Keratinocyte (primary cell): ENCODE results near the gene SWT1. TPM values are rescaled to one million over a fixed set of nuclear protein-coding genes. Genes with fewer than 3 reads are reported as not detected.

Experiments used
- DNase-seq: peaks from one replicate; pipeline ENCODE4 v3.0.0-alpha.2; 2011; ENCODE audit warnings: low read depth, missing footprints, low spot score
- FAIRE-seq: peaks from 2 replicates; lab custom pipeline; 2011; peaks lifted over from hg19 to GRCh38; lab: Jason Lieb, UNC
- H2AFZ ChIP-seq: 2 replicates; pipeline ENCODE4 v1.6.0; 2012; ENCODE audit warnings: low read length, control low read depth, inconsistent platforms; ENCODE audit not compliant: control insufficient read depth
- H3K27ac ChIP-seq: 2 replicates; pipeline ENCODE4 v1.5.1; 2011; ENCODE audit warnings: low read length; ENCODE audit not compliant: control insufficient read depth, insufficient read depth
- H3K27me3 ChIP-seq: 3 replicates; pipeline ENCODE4 v1.6.0; 2011; ENCODE audit warnings: low read length; ENCODE audit not compliant: control insufficient read depth, insufficient read depth; ENCODE audit errors: extremely low read depth
- H3K36me3 ChIP-seq, 2 experiments: 2 replicates in 1 of 2; 3 replicates in 1 of 2; pipeline ENCODE4 v1.5.1; 2011; ENCODE audit warnings: low read length in 2 of 2, mild to moderate bottlenecking in 1 of 2; ENCODE audit not compliant: control insufficient read depth in 2 of 2, insufficient read depth in 2 of 2; ENCODE audit errors: extremely low read depth in 1 of 2
- H3K4me1 ChIP-seq: 3 replicates; pipeline ENCODE4 v1.5.1; 2011; ENCODE audit warnings: low read length; ENCODE audit not compliant: control insufficient read depth, insufficient read depth; ENCODE audit errors: extremely low read depth
- H3K4me2 ChIP-seq: 3 replicates; pipeline ENCODE4 v1.6.0; 2011; ENCODE audit warnings: low read depth, low read length; ENCODE audit not compliant: control insufficient read depth, insufficient read depth; ENCODE audit errors: extremely low read depth
- H3K4me3 ChIP-seq, 3 experiments: fragments of 200-600 bp in 1 of 3; sonication (generic) in 1 of 3; 2 replicates in 2 of 3; 3 replicates in 1 of 3; pipeline ENCODE4 v1.5.1; 2011 to 2016; ENCODE audit warnings: low read length in 3 of 3, mild to moderate bottlenecking in 3 of 3, control low read depth in 2 of 3, inconsistent platforms in 1 of 3, low read depth in 1 of 3, mixed read lengths in 1 of 3, mixed run types in 1 of 3, moderate library complexity in 1 of 3; ENCODE audit not compliant: control insufficient read depth in 2 of 3, insufficient read depth in 2 of 3; ENCODE audit errors: extremely low read depth in 1 of 3
- H3K79me2 ChIP-seq: 2 replicates; pipeline ENCODE4 v1.6.0; 2012; ENCODE audit warnings: low read length; ENCODE audit not compliant: control insufficient read depth, insufficient read depth
- H3K9ac ChIP-seq: 3 replicates; pipeline ENCODE4 v1.6.0; 2011; ENCODE audit warnings: low read length; ENCODE audit not compliant: control insufficient read depth, insufficient read depth; ENCODE audit errors: extremely low read depth
- H3K9me1 ChIP-seq: 3 replicates; pipeline ENCODE4 v1.6.0; 2011; ENCODE audit warnings: low read length; ENCODE audit not compliant: control insufficient read depth, insufficient read depth; ENCODE audit errors: extremely low read depth
- H3K9me3 ChIP-seq: 2 replicates; pipeline ENCODE4 v1.5.1; 2012; ENCODE audit warnings: low read depth, low read length; ENCODE audit not compliant: control insufficient read depth
- H4K20me1 ChIP-seq: 3 replicates; pipeline ENCODE4 v1.6.0; 2011; ENCODE audit warnings: low read length; ENCODE audit not compliant: control insufficient read depth, insufficient read depth; ENCODE audit errors: extremely low read depth
- EZH2 ChIP-seq: IDR thresholded peaks from one replicate; pipeline ENCODE4 v1.6.1; 2012; ENCODE audit warnings: inconsistent platforms, mild to moderate bottlenecking, low read length, moderate library complexity
- dilution Hi-C: fragments of 300-500 bp; cut with MboI; formaldehyde crosslinking; loops from one replicate; pipeline ENCODE4 v1.7.0; 2020; ENCODE audit warnings: low sequenced_read_pairs; ENCODE audit not compliant: extremely low pct_ligation_motif_present
- polyA plus RNA-seq, 5 experiments: library from polyadenylated mRNA; depleted of rRNA in 3 of 5; stranded (reverse) in 3 of 5; stranded (forward) in 1 of 5; unstranded in 1 of 5; fragments of >200 nt; gene quantifications; 1 replicate in 1 of 5; 2 replicates in 3 of 5; 3 replicates in 1 of 5; pipeline versions ENCODE4 v1.2.1 to v1.2.3, GENCODE V29; 2011 to 2012; ENCODE audit warnings: missing spikeins in 2 of 5, low read depth in 1 of 5, low replicate concordance in 1 of 5
- TF ChIP-seq, protein P1 (sequence below), 3 experiments: IDR thresholded peaks in 1 of 3; conservative IDR thresholded peaks in 1 of 3; optimal IDR thresholded peaks in 1 of 3; 2 replicates in 2 of 3; 3 replicates in 1 of 3; pipeline versions ENCODE3 to v1.5.1; 2011; ENCODE audit warnings: low read length in 3 of 3, mild to moderate bottlenecking in 3 of 3, moderate library complexity in 2 of 3, control low read depth in 1 of 3, inconsistent platforms in 1 of 3; ENCODE audit not compliant: insufficient read depth in 2 of 3; ENCODE audit errors: extremely low read depth in 1 of 3

SWT1 gene
- polyA plus RNA-seq, 1 donor (not counting 4 experiments of a cell fraction or from before 2014, with no cell fraction given): 2.9 TPM

DNA sequence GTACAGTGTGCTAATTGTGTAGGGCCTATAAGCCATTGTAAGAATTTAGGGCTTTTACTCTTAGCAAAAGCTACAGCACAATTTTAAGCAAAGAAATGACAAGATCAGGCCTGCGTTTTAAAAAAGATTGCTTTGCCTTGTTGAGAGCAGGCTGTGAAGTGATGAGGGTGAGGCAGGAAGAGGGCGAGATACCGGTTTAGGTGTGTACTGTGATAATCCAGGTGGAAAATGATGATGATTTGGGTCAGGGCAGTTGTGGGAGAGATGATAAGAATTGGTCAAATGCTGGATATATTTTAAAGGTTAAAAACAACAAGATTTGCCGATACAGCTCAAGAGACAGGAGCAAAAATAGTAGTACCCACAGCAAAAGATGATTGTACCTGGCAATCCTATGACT is 72.0 kb downstream of the SWT1 start:
- Histone ChIP-seq H3K9ac (no peak overlapping the region), H3K36me3 (no peaks in the 10 kb centered on the region), H3K9me1 (no peaks in the 10 kb centered on the region), H3K27ac (no peak overlapping the region), H3K79me2 (no peaks in the 10 kb centered on the region), H4K20me1 (no peaks in the 10 kb centered on the region), H3K9me3 (no peaks in the 10 kb centered on the region), H3K27me3 (no peaks in the 10 kb centered on the region), H3K4me2 (no peak overlapping the region), H3K4me3 (no peak overlapping the region), H2AFZ (no peak overlapping the region), H3K4me1 (no peaks in the 10 kb centered on the region)
- DNase-seq (no peak), FAIRE-seq (no peak)
- dilution Hi-C loops: no loop called here
- TF ChIP-seq, protein P1, sequence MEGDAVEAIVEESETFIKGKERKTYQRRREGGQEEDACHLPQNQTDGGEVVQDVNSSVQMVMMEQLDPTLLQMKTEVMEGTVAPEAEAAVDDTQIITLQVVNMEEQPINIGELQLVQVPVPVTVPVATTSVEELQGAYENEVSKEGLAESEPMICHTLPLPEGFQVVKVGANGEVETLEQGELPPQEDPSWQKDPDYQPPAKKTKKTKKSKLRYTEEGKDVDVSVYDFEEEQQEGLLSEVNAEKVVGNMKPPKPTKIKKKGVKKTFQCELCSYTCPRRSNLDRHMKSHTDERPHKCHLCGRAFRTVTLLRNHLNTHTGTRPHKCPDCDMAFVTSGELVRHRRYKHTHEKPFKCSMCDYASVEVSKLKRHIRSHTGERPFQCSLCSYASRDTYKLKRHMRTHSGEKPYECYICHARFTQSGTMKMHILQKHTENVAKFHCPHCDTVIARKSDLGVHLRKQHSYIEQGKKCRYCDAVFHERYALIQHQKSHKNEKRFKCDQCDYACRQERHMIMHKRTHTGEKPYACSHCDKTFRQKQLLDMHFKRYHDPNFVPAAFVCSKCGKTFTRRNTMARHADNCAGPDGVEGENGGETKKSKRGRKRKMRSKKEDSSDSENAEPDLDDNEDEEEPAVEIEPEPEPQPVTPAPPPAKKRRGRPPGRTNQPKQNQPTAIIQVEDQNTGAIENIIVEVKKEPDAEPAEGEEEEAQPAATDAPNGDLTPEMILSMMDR (optimal IDR thresholded peaks at IDR 0.05 in 1 of 3, IDR thresholded peaks at IDR 0.05 in 1 of 3, conservative IDR thresholded peaks at IDR 0.05 in 1 of 3; ENCODE audit: extremely low read depth in 1 of 3, insufficient read depth in 2 of 3, low read length in 3 of 3): no peak
- no peak for TF ChIP-seq EZH2

DNA sequence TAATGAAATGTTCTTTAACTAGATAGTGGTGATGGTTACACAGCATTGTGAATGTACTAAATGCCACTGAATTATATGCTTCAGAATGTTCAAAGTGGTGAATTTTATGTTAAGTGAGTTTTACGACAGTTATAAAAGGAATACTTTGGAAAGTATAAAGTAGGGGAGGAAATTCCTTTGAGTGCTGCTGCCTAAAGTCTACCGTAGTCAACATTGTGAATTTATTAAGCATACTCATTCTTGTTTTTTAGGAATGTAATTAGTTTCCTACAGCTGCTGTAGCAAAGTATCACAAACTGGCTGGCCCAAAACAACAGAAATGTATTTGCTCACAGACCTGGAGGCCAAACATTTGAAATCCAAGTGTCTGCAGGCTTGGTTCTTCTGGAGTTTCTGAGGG is 73.0 kb downstream of the SWT1 start:
- Histone ChIP-seq H3K9me1 (no peaks in the 10 kb centered on the region), H3K36me3 (no peaks in the 10 kb centered on the region), H3K9ac (no peak overlapping the region), H3K4me3 (no peak overlapping the region), H4K20me1 (no peaks in the 10 kb centered on the region), H3K27me3 (no peaks in the 10 kb centered on the region), H3K79me2 (no peaks in the 10 kb centered on the region), H2AFZ (no peak overlapping the region), H3K4me2 (no peak overlapping the region), H3K27ac (no peak overlapping the region), H3K4me1 (no peaks in the 10 kb centered on the region), H3K9me3 (no peaks in the 10 kb centered on the region)
- TF ChIP-seq EZH2: no peak
- TF ChIP-seq, protein P1 (optimal IDR thresholded peaks at IDR 0.05 in 1 of 3, IDR thresholded peaks at IDR 0.05 in 1 of 3, conservative IDR thresholded peaks at IDR 0.05 in 1 of 3; ENCODE audit: extremely low read depth in 1 of 3, insufficient read depth in 2 of 3, low read length in 3 of 3): no peak
- DNase-seq (no peak), FAIRE-seq (no peak)
- dilution Hi-C loops: no loop called here
